Omental fat pad (tissue), 4 donors: ENCODE measurements around the gene TPRN. TPM values are rescaled to one million over a fixed set of nuclear protein-coding genes. Genes with fewer than 3 reads are reported as not detected.

Experiments
- ATAC-seq: fragments of 150-250 bp; one replicate; pipeline ENCODE4 v1.9.1; 2016; ENCODE audit warnings: mild to moderate bottlenecking, moderate library complexity; ENCODE audit not compliant: low FRiP score
- DNase-seq: peaks from one replicate; pipeline ENCODE4 v3.0.0-alpha.2; 2019; ENCODE audit warnings: low spot score
- total RNA-seq, 4 donors: library from RNA; depleted of rRNA; stranded (reverse); fragments of >200 nt; gene quantifications; one replicate each; pipeline ENCODE4 v1.1.0, GENCODE V29; 2016
- TF ChIP-seq, protein P1 (sequence below), 3 donors: fragments of 450-650 bp; IDR thresholded peaks; one replicate each; pipeline ENCODE4 v1.5.1; 2016 to 2017; ENCODE audit warnings: antibody characterized with exemption in 3 of 3, mild to moderate bottlenecking in 3 of 3, moderate library complexity in 2 of 3

TPRN gene
- total RNA-seq, 4 donors from 2014 or later = 3.6 to 6.5 (median 4.9) TPM

DNA sequence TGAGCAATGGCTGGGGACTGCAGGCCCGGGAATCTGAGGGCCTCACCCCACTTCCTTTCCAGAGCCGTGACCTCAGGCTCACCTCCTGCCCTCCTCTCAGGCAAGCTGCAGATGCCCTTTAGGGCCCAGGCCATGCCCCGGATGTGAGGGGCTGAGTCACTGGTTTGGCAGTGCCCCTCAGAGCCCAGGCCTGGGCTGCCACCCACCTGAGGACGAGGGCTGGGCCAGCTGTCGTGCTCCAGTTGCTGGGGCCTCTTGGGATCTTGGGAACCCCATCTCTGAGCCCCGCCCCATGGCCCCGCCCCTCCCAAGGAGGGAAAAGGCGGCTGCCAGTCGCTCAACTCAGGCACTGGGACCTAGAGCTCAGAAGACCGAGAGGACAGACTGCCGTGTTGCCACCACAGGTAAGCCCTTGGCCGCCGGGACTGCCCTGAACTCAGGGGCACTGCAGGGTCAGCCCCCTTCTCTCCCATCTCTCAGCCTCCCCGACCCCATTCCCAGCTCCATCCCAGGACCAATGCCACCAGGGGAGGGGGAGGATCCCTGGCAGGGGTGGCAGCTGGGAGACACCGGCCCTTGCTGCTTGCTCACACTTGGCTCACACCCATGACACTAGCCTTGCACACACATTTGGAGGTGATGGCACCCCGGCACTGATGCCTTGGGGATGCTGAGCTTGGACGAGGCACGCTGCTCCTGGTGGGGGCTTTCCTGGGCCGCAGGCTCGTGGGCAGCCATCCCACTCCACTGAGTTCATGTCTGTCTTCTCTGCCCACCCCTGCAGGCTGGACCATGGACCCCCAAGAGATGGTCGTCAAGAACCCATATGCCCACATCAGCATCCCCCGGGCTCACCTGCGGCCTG is 24.5 kb upstream of the TPRN start, which contains the start of gene CYSRT1:
CYSRT1 (plus strand) TSS at position 345 of the 865 bp plus-strand sequence; CDS start at position 793, 448 bp downstream.
- TF ChIP-seq, protein P1, sequence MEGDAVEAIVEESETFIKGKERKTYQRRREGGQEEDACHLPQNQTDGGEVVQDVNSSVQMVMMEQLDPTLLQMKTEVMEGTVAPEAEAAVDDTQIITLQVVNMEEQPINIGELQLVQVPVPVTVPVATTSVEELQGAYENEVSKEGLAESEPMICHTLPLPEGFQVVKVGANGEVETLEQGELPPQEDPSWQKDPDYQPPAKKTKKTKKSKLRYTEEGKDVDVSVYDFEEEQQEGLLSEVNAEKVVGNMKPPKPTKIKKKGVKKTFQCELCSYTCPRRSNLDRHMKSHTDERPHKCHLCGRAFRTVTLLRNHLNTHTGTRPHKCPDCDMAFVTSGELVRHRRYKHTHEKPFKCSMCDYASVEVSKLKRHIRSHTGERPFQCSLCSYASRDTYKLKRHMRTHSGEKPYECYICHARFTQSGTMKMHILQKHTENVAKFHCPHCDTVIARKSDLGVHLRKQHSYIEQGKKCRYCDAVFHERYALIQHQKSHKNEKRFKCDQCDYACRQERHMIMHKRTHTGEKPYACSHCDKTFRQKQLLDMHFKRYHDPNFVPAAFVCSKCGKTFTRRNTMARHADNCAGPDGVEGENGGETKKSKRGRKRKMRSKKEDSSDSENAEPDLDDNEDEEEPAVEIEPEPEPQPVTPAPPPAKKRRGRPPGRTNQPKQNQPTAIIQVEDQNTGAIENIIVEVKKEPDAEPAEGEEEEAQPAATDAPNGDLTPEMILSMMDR (IDR thresholded peaks at IDR 0.05) = no peak
- ATAC-seq (no peak), DNase-seq (no peak)

GRCh38 chr9:137223078-137223970 is 22.8 kb upstream of the TPRN start:
- TF ChIP-seq, protein P1 (IDR thresholded peaks at IDR 0.05) = no peak
- ATAC-seq (peak; percentile 88), DNase-seq (peak; percentile 94)

DNA sequence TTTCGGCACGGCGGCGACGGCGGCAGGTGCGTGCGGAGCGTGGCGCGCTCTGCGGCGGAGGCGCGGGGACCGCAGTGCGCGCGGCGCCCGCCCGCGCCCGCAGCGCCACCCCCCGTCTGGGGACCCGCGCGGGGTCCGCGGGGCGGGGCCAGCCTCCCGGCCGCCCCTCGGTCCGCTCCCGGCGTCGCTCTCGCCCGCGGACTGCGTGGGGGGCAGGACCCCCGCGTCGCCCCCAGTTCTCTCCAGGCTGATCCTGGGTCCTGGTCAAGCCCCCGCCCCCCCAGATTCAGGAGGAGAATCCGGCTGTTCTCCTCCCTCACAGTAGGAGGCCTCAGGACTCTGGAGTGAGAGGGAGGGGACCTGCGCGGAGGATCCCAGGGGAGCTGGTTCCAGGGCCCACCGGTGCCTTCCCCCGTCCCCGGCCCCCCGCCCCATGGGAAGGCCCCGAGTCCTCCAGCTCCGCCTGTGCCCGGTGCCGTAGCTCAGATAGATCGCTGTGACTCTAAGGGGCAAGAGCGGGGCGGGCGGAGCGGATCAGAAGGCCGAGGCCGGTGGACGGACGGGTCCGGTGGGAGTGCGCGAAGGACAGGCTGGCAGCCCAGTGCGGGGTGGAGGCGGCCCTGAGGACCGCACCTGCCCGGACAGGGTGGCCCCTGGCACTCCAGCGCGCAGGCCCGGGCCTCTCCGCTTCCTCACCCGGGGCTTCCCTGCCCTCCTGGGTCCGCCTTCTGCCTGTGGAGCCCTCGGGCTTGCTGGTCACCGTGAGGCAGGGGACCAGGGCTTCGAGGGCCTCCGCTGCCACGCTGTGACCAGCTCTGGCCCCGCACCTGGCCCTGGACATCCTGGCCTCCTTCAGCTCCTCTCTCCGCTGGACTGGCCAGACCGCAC is 21.9 kb upstream of the TPRN start, which contains the start of gene RNF208:
RNF208 (minus strand) TSS at position 51 of the 888 bp plus-strand sequence. CDS start 1,028 bp downstream, outside the sequence.
- no peak for ATAC-seq
- no peak for DNase-seq
- TF ChIP-seq, protein P1 (IDR thresholded peaks at IDR 0.05) = no peak

DNA sequence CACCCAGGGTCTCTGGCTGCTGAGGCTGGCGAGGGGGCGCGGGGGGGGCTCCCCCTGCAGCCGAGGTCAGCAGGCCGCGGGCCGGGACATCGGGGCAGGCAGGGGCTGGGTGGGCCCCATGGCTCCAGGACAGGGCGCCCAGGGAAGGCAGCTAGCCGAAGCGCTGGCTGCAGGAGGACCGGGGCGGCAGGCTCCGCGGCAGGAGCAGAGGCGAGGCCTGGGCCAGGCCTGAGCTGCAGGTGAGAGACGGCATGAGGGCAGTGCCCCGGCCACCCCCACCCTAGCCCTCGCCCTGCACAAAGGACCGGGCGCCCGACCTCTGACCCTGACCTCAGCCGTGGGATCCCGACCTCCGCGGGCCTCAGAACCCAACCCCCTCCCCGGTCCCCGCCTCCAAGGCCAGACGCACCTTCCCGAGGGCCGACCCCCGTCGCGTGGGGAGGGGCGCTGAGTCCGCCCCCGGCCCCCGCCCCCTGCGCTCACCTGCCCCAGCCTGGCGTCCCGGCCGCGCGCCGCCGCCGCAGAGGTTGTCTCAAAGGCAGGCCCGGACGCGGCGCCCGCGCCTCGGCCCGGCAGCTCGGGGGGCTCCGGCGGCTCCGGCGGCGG is 21.1 kb upstream of the TPRN start:
- TF ChIP-seq, protein P1 (IDR thresholded peaks at IDR 0.05) = no peak
- ATAC-seq = no peak

GRCh38 chr9:137221095-137221505 is 20.6 kb upstream of the TPRN start:
- DNase-seq (no peak), ATAC-seq (no peak)
- TF ChIP-seq, protein P1 (IDR thresholded peaks at IDR 0.05) = no peak

More for the DNA sequence above, 21.1 kb upstream of the TPRN start:
- no peak for DNase-seq
